H9 (cell line): ENCODE measurements around the gene ZNF528. TPM values are rescaled to one million over a fixed set of nuclear protein-coding genes. Genes with fewer than 3 reads are reported as not detected.

Experiments used
- DNase-seq: peaks from one replicate; pipeline ENCODE4 v3.0.0-alpha.2; 2017
- H2AFZ ChIP-seq: one replicate; pipeline ENCODE4 v1.6.1; 2013; ENCODE audit warnings: mild to moderate bottlenecking, low read length, control low read depth, moderate library complexity
- H2AK5ac ChIP-seq: 2 replicates; pipeline ENCODE4 v1.6.1; 2013; ENCODE audit warnings: low read length, control low read depth, mixed read lengths; ENCODE audit not compliant: insufficient read length
- H2BK120ac ChIP-seq: one replicate; pipeline ENCODE4 v1.6.1; 2013; ENCODE audit warnings: low read depth, mild to moderate bottlenecking, low read length, control low read depth, inconsistent platforms; ENCODE audit not compliant: poor library complexity, severe bottlenecking
- H2BK12ac ChIP-seq: 2 replicates; pipeline ENCODE4 v1.6.1; 2013; ENCODE audit warnings: low read length, control low read depth, mixed read lengths, low read depth; ENCODE audit not compliant: insufficient read length
- H2BK15ac ChIP-seq: 2 replicates; pipeline ENCODE4 v1.6.1; 2013; ENCODE audit warnings: low read depth, low read length, control low read depth
- H2BK20ac ChIP-seq: one replicate; pipeline ENCODE4 v1.6.1; 2013; ENCODE audit warnings: low read depth, mild to moderate bottlenecking, low read length, control low read depth, inconsistent platforms; ENCODE audit not compliant: poor library complexity, severe bottlenecking
- H2BK5ac ChIP-seq: 2 replicates; pipeline ENCODE4 v1.6.1; 2013; ENCODE audit warnings: low read length, control low read depth, mixed read lengths; ENCODE audit not compliant: insufficient read length
- H3K14ac ChIP-seq: 2 replicates; pipeline ENCODE4 v1.6.1; 2013; ENCODE audit warnings: low read length, control low read depth; ENCODE audit not compliant: insufficient read depth
- H3K18ac ChIP-seq: 2 replicates; pipeline ENCODE4 v1.6.1; 2013; ENCODE audit warnings: low read depth, mild to moderate bottlenecking, mixed read lengths, low read length, control low read depth; ENCODE audit not compliant: insufficient read length
- H3K23ac ChIP-seq: 2 replicates; pipeline ENCODE4 v1.6.1; 2013; ENCODE audit warnings: low read length, control low read depth, mixed read lengths, low read depth; ENCODE audit not compliant: insufficient read length
- H3K23me2 ChIP-seq: 2 replicates; pipeline ENCODE4 v1.6.1; 2013; ENCODE audit warnings: low read depth, mild to moderate bottlenecking, mixed read lengths, low read length, control low read depth; ENCODE audit not compliant: insufficient read length, poor library complexity, severe bottlenecking
- H3K27ac ChIP-seq: 2 replicates; pipeline ENCODE4 v1.5.1; 2013; ENCODE audit warnings: low read length, control low read depth, mixed read lengths, low read depth; ENCODE audit not compliant: insufficient read length
- H3K27me3 ChIP-seq: 2 replicates; pipeline ENCODE4 v1.6.1; 2013; ENCODE audit warnings: low read length, control low read depth, inconsistent platforms; ENCODE audit not compliant: insufficient read depth
- H3K4ac ChIP-seq: 2 replicates; pipeline ENCODE4 v1.6.1; 2013; ENCODE audit warnings: low read depth, mild to moderate bottlenecking, control low read depth, inconsistent platforms, low read length, moderate library complexity
- H3K4me1 ChIP-seq: 2 replicates; pipeline ENCODE4 v1.6.1; 2013; ENCODE audit warnings: low read length, control low read depth, inconsistent platforms; ENCODE audit not compliant: insufficient read depth
- H3K4me2 ChIP-seq: 2 replicates; pipeline ENCODE4 v1.6.1; 2013; ENCODE audit warnings: low read length, control low read depth, mixed read lengths; ENCODE audit not compliant: insufficient read length, insufficient read depth
- H3K56ac ChIP-seq: 2 replicates; pipeline ENCODE4 v1.6.1; 2013; ENCODE audit warnings: low read depth, mild to moderate bottlenecking, mixed read lengths, low read length, control low read depth; ENCODE audit not compliant: insufficient read length
- H3K79me1 ChIP-seq: 2 replicates; pipeline ENCODE4 v1.6.1; 2013; ENCODE audit warnings: low read depth, mild to moderate bottlenecking, moderate library complexity, low read length, control low read depth, inconsistent platforms; ENCODE audit not compliant: insufficient read depth, poor library complexity, severe bottlenecking
- H3K79me2 ChIP-seq: 2 replicates; pipeline ENCODE4 v1.6.1; 2013; ENCODE audit warnings: low read length, control low read depth, inconsistent platforms; ENCODE audit not compliant: insufficient read depth
- H3K9ac ChIP-seq: 2 replicates; pipeline ENCODE4 v1.6.1; 2013; ENCODE audit warnings: low read length, control low read depth, mixed read lengths; ENCODE audit not compliant: insufficient read length; ENCODE audit errors: extremely low read depth
- H3K9me3 ChIP-seq: one replicate; pipeline ENCODE4 v1.6.1; 2013; ENCODE audit warnings: low read depth, low read length, inconsistent platforms; ENCODE audit not compliant: control insufficient read depth
- H3T11ph ChIP-seq: one replicate; pipeline ENCODE4 v1.6.1; 2013; ENCODE audit warnings: mild to moderate bottlenecking, low read length, control low read depth, inconsistent platforms
- H4K20me1 ChIP-seq: one replicate; pipeline ENCODE4 v1.6.1; 2013; ENCODE audit not compliant: control insufficient read depth, insufficient read length, insufficient read depth
- H4K5ac ChIP-seq: 2 replicates; pipeline ENCODE4 v1.6.1; 2013; ENCODE audit warnings: low read depth, mild to moderate bottlenecking, mixed read lengths, low read length, control low read depth; ENCODE audit not compliant: insufficient read length
- H4K8ac ChIP-seq: replicated peaks from 2 replicates; pipeline ENCODE4 v1.6.1; 2013; ENCODE audit warnings: low read length, control low read depth, mixed read lengths, low read depth; ENCODE audit not compliant: insufficient read length
- H4K91ac ChIP-seq: 2 replicates; pipeline ENCODE4 v1.6.1; 2013; ENCODE audit warnings: low read depth, mild to moderate bottlenecking, moderate library complexity, mixed read lengths, low read length, control low read depth; ENCODE audit not compliant: insufficient read length
- H3K27ac Mint-ChIP-seq, 3 experiments: 2 replicates in 2 of 3; 3 replicates in 1 of 3; pipeline ENCODE4 v1.8.0; 2020 to 2021; ENCODE audit warnings: mixed read lengths in 3 of 3, mild to moderate bottlenecking in 1 of 3, moderate library complexity in 1 of 3
- H3K27me3 Mint-ChIP-seq: 2 replicates; pipeline ENCODE4 v1.8.0; 2021; ENCODE audit warnings: low read depth, mild to moderate bottlenecking, moderate library complexity, mixed read lengths
- H3K36me3 Mint-ChIP-seq, 3 experiments: 2 replicates in 2 of 3; 3 replicates in 1 of 3; pipeline ENCODE4 v1.8.0; 2020 to 2021; ENCODE audit warnings: low read depth in 3 of 3, mixed read lengths in 3 of 3; ENCODE audit not compliant: insufficient read depth in 1 of 3
- H3K4me1 Mint-ChIP-seq, 2 experiments: 2 replicates each; pipeline ENCODE4 v1.8.0; 2020; ENCODE audit warnings: mixed read lengths in 2 of 2
- H3K4me3 Mint-ChIP-seq, 2 experiments: 2 replicates in 1 of 2; 3 replicates in 1 of 2; pipeline ENCODE4 v1.8.0; 2020 to 2021; ENCODE audit warnings: mild to moderate bottlenecking in 2 of 2, mixed read lengths in 2 of 2, moderate library complexity in 1 of 2
- H3K9me3 Mint-ChIP-seq, 2 experiments: 2 replicates in 1 of 2; 3 replicates in 1 of 2; pipeline ENCODE4 v1.8.0; 2020; ENCODE audit warnings: mild to moderate bottlenecking in 2 of 2, mixed read lengths in 2 of 2, moderate library complexity in 1 of 2
- CTCF ChIP-seq: fragments of 200-600 bp; sonication (generic); conservative IDR thresholded peaks from 3 replicates; pipeline ENCODE4 v1.8.0; 2021; ENCODE audit warnings: antibody characterized with exemption, mild to moderate bottlenecking
- WGBS: extraction: QIAGEN DNeasy Blood & Tissue Kit; methylation state at CpG from one replicate; pipeline ENCODE4 v1.1.7; 2013; ENCODE audit warnings: missing lambda C conversion rate, low lambda C conversion rate, mixed read lengths; ENCODE audit not compliant: insufficient read length; ENCODE audit errors: extremely low coverage; 5-methylcytosine and 5-hydroxymethylcytosine counted together
- long read RNA-seq: library from polyadenylated mRNA; unstranded; transcript quantifications from one replicate; pipeline ENCODE4 v2.0.0, GENCODE V29; 2020
- total RNA-seq: library from RNA; stranded (reverse); gene quantifications from 2 replicates; pipeline ENCODE4 v1.2.1, GENCODE V29; 2021

Gene ZNF528
- total RNA-seq, result 0.81 TPM in 2 replicates
- long read RNA-seq, result 0 reads

GRCh38 chr19:52397310-52398080, at the start of gene ZNF528:
Gene ZNF528 (plus strand): TSS chr19:52397849. CDS start chr19:52402014, 4,165 bp downstream.
- no peaks in the 10 kb centered on the region for H3K4me1 ChIP-seq
- H4K5ac ChIP-seq, result no peak within 1 kb of the TSS
- peak within 1 kb of the TSS; percentile 74 for H3K9ac ChIP-seq
- H3K18ac ChIP-seq, result peak within 1 kb of the TSS; percentile 72
- peaks cover 10% of the 10 kb centered on the region for H3K23me2 ChIP-seq
- H2BK20ac ChIP-seq, result no peak within 1 kb of the TSS
- H2BK5ac ChIP-seq, result peak within 1 kb of the TSS; percentile 50
- H3K23ac ChIP-seq, result no peak within 1 kb of the TSS
- peaks cover 82 to 94% of the 10 kb centered on the region in 2 experiments for H3K9me3 Mint-ChIP-seq
- H3T11ph ChIP-seq, result peak within 1 kb of the TSS; percentile 2
- H3K56ac ChIP-seq, result no peak within 1 kb of the TSS
- H3K36me3 Mint-ChIP-seq, result peaks cover 0 to 7% (median 0%) of the 10 kb centered on the region in 3 experiments; a peak in 4 of 7 replicates
- H3K14ac ChIP-seq, result peak within 1 kb of the TSS; percentile 84; the same call in 1 of the 2 replicates
- no peak within 1 kb of the TSS; the same call in 1 of the 2 replicates for H3K4ac ChIP-seq
- peak within 1 kb of the TSS; percentile 49 for H3K4me2 ChIP-seq
- no peaks in the 10 kb centered on the region for H3K79me2 ChIP-seq
- H3K27ac ChIP-seq, result no peak within 1 kb of the TSS
- peak within 1 kb of the TSS in 1 of 2 experiments; percentile 36; a peak in 2 of 5 replicates for H3K4me3 Mint-ChIP-seq
- H2BK15ac ChIP-seq, result no peak within 1 kb of the TSS
- peak within 1 kb of the TSS; percentile 18 for H2AFZ ChIP-seq
- H3K79me1 ChIP-seq, result no peaks in the 10 kb centered on the region
- no peak within 1 kb of the TSS for H4K91ac ChIP-seq
- no peak within 1 kb of the TSS for H4K8ac ChIP-seq
- peak; percentile 85 for DNase-seq
- peaks cover 0 to 10% of the 10 kb centered on the region in 2 experiments; a peak in 2 of 4 replicates for H3K4me1 Mint-ChIP-seq
- no peak for TF ChIP-seq CTCF
- H3K27me3 ChIP-seq, result no peaks in the 10 kb centered on the region; the same call in 1 of the 2 replicates
- no CpG with 5 or more reads among the region's 36 CpGs for WGBS
- H3K27ac Mint-ChIP-seq, result no peak within 1 kb of the TSS
- H2BK12ac ChIP-seq, result no peak within 1 kb of the TSS
- H3K27me3 Mint-ChIP-seq, result peaks cover 5% of the 10 kb centered on the region
- no peak within 1 kb of the TSS for H2AK5ac ChIP-seq
- no peaks in the 10 kb centered on the region for H4K20me1 ChIP-seq
- no peaks in the 10 kb centered on the region for H3K9me3 ChIP-seq
- no peak within 1 kb of the TSS for H2BK120ac ChIP-seq
